Mesenteric fat pad (tissue), 1 donor: ENCODE measurements around the gene TRPT1. TPM values are rescaled to one million over a fixed set of nuclear protein-coding genes. Genes with fewer than 3 reads are reported as not detected.
"Not testable (repeated sequence)": the region's sequence is repeated elsewhere in the genome, so short reads cannot be mapped to it uniquely, and the experiment has no call there.

Experiments
- DNase-seq: peaks from one replicate; pipeline ENCODE4 v3.0.0-alpha.2; 2020; ENCODE audit warnings: low spot score
- total RNA-seq: library from RNA; stranded (reverse); fragmentation: NEBNext Ultra II Directional; extraction: Animal tissue kit (Norgen Biotek cat#: 25700); gene quantifications from one replicate; pipeline ENCODE4 v1.2.1, GENCODE V29; 2021
- donor health status: DM: yes; HTN: yes; CAD: no.

Gene TRPT1
- total RNA-seq, 1 donor from 2014 or later, result 32.7 TPM

DNA sequence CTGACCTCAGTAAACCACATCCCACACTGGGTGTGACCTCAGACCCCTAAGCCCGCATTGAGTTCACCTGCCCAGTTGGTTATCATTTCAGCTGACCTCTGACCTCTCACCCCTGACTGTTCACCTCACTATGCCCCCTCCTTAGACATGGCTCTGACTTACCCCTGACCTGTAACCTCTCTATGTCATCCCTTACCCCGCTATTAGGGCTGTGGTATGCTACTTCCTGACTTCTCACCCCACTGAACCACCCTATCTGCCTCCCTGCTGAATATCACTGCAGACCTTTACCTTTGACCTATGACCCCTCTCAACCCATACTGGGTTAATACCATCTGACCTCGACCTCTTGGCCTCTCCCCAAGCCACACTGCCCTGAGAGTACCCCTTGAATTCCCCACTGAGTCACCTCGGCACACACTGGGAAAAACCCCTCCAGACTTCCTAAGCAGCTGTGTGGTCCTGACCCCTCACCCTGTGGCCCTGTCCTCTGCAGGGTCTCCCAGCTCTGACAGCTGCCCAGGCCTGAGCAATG is 33.6 kb upstream of the TRPT1 start:
- DNase-seq, result no peak

- no peak for DNase-seq
These were observed 33.1 kb upstream of the TRPT1 start for GRCh38 chr11:64258946-64259532.

DNA sequence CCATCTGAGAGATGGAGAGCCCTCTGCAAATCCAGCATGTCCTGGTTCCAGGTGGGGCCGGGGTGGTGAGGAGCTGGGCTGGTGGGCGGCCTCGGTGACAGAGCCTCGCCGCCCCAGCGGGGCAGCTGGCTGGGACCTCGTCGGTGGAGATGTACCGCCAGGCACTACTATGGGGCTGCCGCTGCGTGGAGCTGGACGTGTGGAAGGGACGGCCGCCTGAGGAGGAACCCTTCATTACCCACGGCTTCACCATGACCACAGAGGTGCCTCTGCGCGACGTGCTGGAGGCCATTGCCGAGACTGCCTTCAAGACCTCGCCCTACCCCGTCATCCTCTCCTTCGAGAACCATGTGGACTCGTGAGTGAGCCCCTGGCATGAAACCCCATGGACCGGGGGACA is 32.4 kb upstream of the TRPT1 start:
- no peak for DNase-seq

GRCh38 chr11:64256300-64256699 is 30.3 kb upstream of the TRPT1 start:
- DNase-seq, result no peak

GRCh38 chr11:64255135-64256128 is 29.4 kb upstream of the TRPT1 start:
- no peak for DNase-seq

GRCh38 chr11:64254326-64254725 is 28.3 kb upstream of the TRPT1 start:
- no peak for DNase-seq

GRCh38 chr11:64253481-64253880 is 27.5 kb upstream of the TRPT1 start:
- DNase-seq, result no peak

DNA sequence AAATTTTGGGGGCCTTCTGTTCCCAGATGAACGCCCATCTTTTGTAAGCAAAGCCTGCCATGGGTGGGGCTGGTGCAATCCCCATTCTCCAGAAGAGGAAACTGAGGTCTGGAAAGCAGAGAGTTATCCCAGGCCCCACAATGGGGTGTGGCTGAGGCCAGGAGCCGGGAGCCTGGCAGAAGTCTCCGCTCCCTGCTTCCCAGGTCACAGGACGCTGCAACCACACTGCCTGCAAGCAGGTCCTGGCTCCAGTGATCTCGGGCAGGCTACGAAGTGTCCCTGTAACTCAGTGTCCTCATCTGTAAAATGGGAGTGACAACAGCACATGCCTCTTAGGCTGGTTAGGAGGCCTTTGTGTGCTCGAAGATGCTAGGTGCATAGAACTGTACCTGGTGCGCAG is 27.1 kb upstream of the TRPT1 start:
- DNase-seq, result no peak

DNA sequence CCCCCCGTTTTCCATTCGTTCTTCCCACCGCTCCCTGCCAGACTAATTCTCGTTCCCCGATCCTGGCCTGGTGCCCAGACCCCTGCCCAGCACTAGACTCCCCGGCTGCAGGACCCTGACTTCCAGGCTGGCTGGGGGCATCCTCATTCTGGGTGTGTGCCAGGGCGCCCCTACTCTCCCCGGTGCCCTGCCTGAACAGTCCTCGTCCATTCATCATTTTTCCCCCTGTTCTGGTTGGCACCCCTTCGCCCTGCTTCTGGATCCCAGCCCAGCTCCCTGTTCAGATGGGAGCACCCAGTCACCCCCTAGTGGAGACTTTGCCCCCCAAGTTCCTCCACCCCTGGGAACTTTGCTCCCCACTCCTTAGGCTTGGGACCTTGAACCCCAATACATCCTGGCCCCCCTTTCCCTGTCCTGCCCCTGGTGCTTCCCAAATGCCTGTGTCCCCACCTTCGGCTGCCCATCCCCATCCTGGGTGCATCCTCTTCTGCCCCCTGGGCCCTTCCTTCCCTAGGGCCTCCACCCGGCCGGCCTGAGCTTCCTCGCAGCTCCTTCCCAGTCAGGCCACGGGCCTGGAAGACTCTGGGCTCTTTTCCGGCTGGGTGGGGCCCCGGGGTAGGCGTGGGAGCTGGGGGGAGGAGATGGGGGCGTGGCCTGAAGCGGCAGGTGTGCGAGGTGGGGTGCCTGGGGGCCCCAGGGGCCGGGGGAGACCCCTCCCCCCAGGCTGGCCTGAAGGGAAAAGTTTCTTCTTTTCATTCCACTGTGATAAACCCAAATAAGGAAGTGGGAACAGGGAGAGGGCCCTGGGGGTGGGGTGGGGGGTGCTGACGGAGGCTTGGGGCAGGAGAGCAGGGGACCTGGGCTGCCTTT is 26.3 kb upstream of the TRPT1 start:
- no peak for DNase-seq

DNA sequence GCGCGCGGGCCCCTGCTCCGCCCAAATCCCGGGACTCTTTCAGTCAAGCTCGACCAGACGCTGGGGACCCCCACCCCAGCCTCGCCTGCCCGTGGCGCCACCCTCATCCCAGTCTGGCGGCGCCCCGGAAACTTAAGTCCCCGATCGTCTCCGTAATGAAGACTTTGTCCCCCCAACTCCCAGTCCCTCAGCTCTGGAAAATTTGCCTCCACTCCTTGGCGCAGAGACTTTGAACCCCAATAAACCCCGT is 25.7 kb upstream of the TRPT1 start:
- DNase-seq, result no peak

DNA sequence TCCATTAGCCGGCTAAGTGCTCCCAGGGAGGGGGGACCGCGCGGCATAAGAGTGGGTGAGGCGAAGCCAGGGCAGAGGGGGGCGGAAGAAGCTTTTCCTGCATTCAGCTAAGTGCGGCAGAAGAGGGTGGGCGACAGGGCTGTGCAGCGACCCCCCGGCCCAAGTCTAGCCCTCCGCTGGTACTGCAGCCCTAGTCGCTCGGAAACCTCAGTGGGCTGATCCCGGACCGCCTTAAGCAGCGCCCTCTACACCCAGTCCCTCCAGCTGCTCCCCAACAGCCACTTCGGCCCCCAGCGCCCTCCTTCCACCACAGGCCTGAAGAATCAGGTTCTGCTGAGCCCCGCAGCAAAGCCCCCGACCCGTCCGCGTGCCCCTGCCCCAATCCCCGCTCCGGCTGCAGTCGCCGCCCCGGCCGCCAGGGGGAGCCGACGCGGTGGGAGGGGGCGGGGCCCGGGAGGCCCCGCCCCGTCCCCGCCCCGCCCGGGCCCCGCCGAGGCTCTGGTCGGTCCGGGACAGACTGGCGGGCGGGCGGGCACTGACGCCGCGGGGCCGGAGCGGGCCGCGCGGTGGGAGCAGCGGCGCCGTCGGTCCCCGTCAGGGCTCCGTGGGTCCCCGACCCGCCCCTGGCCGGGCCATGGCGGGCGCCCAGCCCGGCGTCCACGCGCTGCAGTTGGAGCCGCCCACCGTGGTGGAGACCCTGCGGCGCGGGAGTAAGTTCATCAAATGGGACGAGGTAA is 25.2 kb upstream of the TRPT1 start, which contains the start of gene PLCB3:
PLCB3 (plus strand) TSS at position 515 of the 737 bp plus-strand sequence; CDS start at position 635, 120 bp downstream.
- DNase-seq, result no peak

- DNase-seq, result no peak
These were observed 24.5 kb upstream of the TRPT1 start for GRCh38 chr11:64250415-64251015.

DNA sequence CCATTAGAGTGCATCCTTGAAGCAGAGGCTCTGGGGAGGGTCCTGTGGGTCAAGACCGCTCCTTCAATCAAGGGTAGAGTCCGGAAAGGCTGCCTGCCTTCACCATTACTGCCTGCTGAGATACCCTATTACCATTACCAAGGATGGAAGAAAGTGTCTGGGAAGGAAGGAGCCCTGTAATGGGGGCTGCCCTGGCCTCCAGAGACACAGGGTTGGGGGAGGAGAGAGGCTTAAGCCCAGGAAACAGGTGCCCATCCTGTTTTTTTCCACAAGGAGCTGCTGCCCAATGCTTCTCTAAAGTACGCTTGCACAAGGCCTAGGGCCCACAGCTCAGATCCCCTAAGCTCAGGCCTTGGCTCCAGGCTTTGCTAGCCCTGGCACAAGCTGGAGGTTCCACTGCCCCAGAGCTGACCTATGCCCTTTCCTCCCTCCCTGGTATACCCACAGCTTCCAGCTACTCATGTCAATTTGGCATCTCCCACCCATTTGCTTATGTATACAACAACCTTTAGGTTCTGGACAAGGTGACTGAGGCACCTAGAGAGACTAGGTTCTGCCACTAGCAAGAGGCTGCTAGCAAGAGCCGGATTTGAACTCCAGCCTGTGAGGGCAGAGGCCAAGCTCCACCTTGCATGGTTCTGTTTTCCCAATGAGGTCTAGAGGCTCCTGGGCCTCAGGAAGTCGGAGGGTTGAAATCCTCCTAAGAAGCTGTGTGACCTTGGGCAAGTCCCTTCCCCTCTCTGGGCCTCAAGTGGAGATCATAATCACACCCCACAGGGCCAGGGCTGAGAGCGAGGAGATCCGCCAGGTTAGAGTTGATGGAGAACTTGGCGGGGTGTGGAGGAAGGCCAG is 23.8 kb upstream of the TRPT1 start:
- no peak for DNase-seq

GRCh38 chr11:64249038-64249437 is 23.1 kb upstream of the TRPT1 start:
- DNase-seq, result no peak

DNA sequence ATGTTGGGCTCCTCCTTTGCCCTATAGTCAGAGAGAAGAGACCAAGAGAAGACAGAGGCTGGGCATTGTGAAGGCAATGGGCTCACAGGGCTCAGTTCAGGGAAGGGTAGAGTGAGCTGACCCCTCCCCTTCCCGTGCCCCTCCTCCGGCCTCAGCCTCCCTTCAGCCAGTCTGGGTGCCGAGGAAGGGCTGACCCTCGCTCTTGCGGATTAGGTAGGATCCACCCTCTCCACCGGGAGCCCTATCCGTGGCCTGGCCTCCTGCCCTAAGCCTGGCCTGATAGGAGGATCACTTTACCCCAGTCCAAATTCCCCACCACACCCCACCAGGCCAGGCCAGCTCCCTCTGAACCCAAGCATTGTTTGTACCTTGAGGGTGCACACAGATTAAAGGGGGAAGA is 22.6 kb upstream of the TRPT1 start:
- DNase-seq, result no peak

DNA sequence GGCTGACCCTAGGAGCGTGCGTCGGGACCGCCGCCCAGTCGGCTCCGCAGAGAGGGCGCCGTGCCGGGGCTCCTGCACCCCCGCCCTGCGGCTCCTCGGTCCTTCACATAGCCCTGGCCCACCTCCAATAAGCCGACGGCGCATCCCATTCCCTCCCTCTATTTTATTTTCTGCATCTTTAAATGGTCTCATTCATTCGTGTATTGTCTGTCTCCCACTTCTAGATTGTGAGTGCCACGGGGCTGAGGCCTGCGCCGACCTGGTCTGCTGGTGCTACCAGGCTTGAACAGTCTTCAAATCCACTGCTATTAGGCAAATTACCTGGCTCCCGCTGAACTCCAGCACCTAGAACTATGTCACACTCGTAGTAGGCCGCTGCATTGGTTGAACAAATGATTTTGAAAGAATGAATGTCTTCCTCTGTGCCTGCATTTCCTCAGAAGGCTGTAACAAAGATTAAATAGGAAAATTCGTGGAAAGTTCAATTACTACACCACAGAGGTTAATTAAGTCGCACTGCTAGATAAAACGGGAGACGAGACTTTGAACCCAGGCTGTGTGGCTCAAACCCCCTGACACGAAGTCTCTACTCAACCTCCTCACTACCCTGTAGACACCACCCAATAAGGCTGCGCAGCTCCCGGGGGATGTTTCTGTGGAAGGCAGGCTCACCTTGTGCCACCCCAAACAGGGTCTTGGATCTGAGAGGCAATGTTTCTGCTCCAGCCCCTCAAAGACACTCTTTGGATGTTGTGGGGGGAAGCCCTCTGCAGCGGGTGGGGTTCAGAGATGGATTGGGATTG is 21.9 kb upstream of the TRPT1 start:
- DNase-seq, result no peak

- DNase-seq, result no peak
These were observed 21.1 kb upstream of the TRPT1 start, which contains the start of gene PPP1R14B for GRCh38 chr11:64246871-64247728. Gene PPP1R14B (minus strand): TSS chr11:64246943. CDS start chr11:64246673, 270 bp downstream.

DNA sequence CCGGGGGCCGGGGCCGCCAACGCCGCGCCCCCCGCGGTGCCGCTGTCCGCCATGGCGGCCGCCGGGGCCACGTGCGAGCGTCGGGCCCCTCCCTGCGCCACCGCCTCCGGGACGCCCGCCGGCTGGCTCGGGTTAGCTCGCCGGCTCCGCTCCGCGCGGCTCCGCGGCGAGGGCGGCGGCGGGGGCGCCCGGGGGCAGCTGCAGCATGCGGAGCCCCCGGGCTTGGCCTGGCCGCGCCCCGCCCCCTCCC is 20.6 kb upstream of the TRPT1 start:
- not testable (repeated sequence) for DNase-seq
